PC-9 (cell line): ENCODE results near the gene PAPSS2.

Source experiments
- EZH2 ChIP-seq: fragments of 200-600 bp; sonication (generic); IDR thresholded peaks from 2 replicates; pipeline ENCODE4 v1.8.0; 2017; ENCODE audit warnings: antibody characterized with exemption, low read depth
- TF ChIP-seq, protein P1 (sequence below): fragments of 200-600 bp; sonication (generic); conservative IDR thresholded peaks from 2 replicates; pipeline ENCODE4 v1.6.1; 2017; ENCODE audit warnings: mixed run types, antibody characterized with exemption, mild to moderate bottlenecking, moderate library complexity

GRCh38 chr10:87675396-87676376 lies 16.0 kb downstream of the PAPSS2 start:
- TF ChIP-seq, protein P1, sequence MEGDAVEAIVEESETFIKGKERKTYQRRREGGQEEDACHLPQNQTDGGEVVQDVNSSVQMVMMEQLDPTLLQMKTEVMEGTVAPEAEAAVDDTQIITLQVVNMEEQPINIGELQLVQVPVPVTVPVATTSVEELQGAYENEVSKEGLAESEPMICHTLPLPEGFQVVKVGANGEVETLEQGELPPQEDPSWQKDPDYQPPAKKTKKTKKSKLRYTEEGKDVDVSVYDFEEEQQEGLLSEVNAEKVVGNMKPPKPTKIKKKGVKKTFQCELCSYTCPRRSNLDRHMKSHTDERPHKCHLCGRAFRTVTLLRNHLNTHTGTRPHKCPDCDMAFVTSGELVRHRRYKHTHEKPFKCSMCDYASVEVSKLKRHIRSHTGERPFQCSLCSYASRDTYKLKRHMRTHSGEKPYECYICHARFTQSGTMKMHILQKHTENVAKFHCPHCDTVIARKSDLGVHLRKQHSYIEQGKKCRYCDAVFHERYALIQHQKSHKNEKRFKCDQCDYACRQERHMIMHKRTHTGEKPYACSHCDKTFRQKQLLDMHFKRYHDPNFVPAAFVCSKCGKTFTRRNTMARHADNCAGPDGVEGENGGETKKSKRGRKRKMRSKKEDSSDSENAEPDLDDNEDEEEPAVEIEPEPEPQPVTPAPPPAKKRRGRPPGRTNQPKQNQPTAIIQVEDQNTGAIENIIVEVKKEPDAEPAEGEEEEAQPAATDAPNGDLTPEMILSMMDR: no peak
- no peak for TF ChIP-seq EZH2
